ENCODE data around the gene NRG2.

The NRG2 gene

DNA sequence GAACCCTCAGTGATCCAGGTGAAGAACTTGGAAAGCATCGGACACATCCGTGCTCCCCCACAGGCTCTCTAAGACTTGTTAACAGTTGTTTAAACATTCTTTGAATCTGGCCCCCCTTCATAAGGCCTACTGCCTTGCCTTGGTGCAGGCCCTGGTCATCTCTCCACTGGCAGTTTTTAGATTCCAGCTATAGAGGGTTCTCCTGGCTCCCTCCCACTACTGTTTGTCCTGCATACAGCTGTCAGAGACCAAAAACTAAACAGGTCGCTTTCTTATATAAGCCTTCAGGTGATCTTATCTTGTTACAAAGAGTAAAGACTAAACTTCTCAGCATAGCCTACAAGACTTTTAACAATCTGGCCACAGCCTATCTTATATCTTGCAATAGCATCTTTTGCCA is 32.3 kb downstream of the NRG2 start:
- no peak for DNase-seq (ENCODE audit: low read depth)

DNA sequence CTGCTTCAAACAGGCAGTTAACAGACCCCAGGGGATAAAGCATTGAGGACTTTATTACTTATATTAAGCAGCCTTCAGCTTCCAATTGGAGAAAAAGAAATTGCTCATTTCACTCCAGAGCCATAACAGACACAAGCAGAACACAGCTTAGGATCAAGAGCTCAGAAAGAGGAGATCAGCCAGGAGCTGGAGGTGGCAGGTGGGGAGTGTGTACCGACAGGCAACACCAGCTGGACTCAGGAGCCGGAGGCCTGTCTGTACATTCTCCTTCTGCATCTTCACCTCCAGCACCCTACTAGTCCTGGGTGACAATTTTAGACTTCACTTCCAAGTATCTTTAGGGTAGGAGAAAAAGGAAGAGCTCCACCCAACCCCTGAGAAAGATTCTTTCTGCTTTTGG is 35.8 kb downstream of the NRG2 start:
- DNase-seq (ENCODE audit: low read depth): no peak

DNA sequence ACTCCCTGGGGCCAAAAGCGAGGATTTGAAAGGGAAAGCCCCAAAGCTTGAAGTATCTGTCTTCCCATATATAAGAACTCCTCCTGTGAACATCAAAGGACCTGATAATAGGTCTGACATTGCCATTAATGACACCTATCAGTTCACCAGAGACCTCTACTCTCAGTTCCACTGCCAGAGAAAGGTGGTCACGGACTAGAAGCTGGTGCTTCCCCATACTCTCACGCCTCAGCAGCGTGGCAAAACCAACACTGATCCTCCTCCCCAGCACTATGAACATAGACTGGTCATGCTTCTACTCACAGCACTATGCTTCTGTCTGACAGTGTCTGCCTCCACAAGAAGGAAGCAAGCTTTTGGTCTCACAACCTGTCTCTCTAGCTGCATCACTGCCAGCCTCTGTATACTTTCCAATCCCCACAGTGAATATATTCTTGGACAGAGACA is 37.9 kb downstream of the NRG2 start:
- no peak for DNase-seq (ENCODE audit: low read depth)

- DNase-seq (ENCODE audit: low read depth): no peak
Measured at GRCh38 chr5:140004174-140004573, 38.9 kb downstream of the NRG2 start.

GRCh38 chr5:140003519-140003918 is 39.6 kb downstream of the NRG2 start:
- DNase-seq (ENCODE audit: low read depth): no peak

- DNase-seq (ENCODE audit: low read depth): no peak
Measured at GRCh38 chr5:140000332-140000731, 42.8 kb downstream of the NRG2 start.

DNA sequence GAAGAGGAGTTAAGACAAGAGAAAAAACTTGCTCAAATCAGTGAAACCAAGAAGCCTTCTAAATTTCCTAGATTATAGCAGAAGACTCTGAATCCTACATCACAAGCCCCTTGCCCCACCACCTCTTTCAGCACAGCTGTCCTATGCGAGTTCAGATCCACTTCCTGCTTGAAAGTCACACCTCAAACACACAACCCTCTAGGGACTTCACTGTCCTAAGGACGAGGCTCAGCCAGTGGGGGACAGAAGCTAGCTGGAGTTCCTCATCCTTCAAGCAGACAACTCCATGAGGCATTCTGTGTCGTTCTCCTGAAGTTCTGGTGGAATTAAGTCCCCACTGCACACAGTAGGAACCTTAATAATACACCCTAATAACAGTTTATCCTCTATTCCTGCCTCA is 44.3 kb downstream of the NRG2 start:
- no peak for DNase-seq (ENCODE audit: low read depth)

- DNase-seq (ENCODE audit: low read depth): no peak
Measured at GRCh38 chr5:139997276-139997675, 45.8 kb downstream of the NRG2 start.

GRCh38 chr5:139995929-139996328 is 47.2 kb downstream of the NRG2 start:
- no peak for DNase-seq (ENCODE audit: low read depth)

DNA sequence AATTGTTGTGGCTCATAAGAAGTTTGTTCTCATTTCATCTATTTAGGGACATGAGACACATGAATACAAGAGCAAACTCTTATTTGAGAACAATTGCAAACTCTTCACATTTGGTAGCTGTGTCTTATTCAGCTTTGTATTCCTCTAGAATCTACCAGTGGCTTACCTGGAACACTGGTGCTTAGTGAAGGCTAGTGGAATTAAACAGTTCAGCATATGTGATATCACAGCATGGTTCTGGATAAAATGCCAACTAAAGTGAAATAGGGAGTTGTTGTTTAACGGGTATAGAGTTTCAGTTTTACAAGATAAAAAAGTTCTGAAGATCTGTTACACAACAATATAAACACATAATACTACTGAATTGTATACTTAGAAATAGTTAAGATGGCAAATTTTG is 48.9 kb downstream of the NRG2 start:
- DNase-seq (ENCODE audit: low read depth): no peak

DNA sequence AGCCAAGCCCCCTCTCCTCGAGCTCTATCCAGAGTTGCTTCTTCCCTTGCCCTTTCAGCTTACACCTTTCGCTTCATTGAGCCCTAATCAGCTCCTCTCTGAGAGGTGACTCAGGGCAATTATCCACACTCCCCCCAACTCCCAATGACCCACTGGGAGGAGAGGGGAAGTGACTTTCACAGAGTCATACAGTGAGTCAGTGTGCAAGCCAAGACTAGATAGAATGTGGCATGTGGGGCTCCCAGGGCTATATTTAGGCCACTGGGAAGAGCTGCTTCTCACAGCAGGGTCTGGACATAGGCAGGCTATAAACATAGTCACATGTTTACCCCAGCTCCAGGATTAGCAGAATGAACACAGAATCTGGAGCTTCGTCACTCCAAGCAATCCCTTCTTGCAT is 57.4 kb downstream of the NRG2 start:
- no peak for DNase-seq (ENCODE audit: low read depth)

DNA sequence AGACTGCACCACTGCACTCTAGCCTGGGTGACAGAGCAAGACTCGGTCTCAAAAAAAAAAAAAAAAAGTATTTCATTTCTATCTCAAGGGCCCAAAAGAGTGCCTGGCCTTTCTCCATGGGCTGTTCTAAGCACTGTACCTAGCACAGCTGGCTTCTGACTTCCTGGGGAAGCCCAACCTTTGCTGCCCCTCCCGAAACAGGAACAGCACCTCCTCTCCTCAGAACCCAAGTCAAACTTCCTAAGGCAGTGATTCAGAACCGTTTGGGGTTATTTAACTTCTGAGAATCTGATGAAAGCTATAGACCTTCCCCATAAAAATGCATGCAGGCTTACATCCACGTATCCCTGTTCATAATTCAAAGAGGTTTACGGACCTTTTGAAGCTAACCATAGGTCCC is 57.8 kb downstream of the NRG2 start:
- no peak for DNase-seq (ENCODE audit: low read depth)

- no peak for DNase-seq (ENCODE audit: low read depth)
Measured at GRCh38 chr5:139984816-139985215, 58.3 kb downstream of the NRG2 start.

DNA sequence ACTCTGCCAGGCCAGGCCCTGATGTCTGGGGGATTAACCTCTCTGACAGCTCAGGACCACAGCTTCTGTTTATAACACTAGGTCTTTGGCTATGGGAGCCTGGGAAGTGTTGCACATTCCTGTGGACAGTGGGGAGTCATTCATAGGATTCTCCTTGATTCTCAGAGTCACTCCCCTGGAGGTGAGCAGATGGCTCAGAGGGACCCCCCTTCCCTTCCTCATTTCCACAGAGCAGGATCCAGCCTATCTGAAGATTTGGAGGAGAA is 60.2 kb downstream of the NRG2 start:
- no peak for DNase-seq (ENCODE audit: low read depth)

DNA sequence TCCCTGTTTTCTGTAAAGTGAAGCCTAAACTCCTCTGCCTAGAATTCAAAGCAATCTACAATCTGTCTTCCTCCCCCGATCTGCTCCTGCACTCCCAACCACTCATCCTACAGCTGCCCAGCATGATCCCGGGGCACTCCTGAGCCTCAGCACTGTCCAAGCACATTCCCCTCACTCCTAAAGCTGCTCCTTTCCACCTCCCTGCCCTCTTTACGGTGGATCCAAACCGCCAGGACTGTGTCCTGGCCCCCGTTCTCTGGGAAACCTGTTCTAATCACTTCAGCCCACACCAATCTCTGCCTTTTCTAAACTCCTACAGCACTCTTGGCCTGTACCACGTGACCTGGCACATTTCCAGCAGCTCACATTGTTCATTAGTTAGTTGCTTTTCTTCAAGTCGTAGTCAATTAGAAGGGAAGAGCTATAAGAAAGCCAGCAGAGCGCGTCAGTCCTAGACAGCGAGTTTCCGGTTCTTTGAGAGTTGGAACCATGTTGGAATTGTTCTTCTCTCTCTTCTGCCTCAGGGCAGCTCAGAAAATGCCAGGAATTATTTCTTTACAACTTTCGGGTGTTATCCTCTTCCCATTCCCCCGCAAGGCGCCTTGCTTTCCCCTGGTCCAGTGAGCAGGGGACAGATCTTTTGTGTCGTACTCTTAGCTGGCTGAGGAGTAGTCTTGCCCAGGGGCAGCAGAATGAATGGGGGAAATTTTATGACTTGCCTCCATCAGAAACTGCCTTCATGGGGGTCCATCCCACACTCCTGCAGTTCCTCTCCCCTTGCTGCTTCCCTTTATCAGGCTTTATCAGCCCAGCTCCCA is 60.7 kb downstream of the NRG2 start:
- no peak for DNase-seq (ENCODE audit: low read depth)

DNA sequence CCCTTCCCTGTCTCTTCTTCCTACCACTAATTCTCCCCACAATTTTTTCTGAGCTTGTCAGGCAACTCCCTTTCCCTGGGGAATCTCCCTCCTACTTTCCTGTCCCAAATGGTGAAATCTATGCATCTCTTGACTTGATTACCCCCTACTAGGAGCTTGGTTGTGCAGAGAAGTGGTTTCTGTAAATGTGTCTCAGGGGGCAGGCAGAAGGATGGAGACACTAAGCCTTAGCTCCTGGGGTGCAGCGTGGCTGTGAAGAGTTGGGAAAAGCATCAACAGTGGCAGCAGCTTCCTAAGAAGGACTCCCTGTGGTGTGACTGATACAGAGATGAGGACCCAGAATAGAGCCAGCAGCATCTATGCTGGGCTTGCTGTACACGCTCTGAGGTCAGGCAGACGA is 62.3 kb downstream of the NRG2 start:
- DNase-seq (ENCODE audit: low read depth): no peak

DNA sequence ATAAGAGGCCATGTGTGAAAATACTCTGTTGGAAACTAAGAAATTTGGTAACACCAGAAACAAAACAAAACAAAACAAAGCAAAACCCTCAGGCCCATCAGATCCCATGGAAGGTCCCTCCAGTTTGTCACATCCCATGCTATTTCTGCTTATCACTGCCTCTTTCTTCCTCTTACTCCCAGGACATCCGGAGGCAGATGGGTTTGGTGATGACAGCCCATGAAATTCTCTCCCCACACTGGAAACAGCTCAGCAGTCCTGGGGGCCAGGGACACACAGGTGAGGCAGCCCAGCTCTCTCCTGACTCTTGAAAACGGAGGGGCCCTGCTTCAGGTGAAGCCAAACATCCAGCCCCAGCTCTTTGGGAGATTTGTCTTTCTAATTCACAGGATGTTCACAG is 63.2 kb downstream of the NRG2 start:
- DNase-seq (ENCODE audit: low read depth): no peak

DNA sequence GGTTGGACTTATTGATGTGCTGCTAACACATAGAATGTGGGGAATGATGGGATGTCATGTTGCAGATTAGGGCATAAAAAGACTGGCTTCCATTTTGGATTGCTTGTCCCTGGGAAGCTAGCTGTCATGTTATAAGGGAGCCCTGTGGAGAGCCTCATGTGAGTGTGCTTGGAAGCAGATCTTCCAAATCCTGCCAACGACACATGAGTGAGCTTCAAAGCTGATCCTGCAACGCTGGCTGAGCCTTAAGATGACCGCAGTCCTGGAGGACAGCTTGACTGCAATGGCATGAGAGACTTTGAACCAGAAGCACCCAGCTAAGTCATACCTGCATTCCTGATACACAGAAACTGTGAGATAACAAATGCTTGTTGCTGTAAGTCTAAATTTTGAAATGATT is 63.6 kb downstream of the NRG2 start:
- no peak for DNase-seq (ENCODE audit: low read depth)

DNA sequence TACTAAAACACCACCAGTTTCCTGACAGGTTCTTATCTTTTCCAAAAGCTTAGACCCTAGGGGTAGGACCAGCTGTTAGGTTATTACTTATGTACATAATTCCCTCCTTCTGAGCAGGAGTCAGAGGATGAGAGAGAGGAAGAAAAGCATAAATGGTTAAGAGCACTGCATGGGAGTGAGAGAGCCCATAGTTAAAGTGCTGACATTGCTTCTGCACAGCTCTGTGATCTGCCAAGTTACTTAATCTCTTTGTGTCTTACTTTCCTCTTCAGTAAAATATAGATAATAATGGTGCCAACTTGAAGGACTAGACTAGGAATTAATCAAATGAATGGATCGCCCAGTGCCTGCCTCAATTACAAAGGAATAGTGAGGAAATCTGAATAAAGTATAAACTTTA is 66.4 kb downstream of the NRG2 start:
- DNase-seq (ENCODE audit: low read depth): no peak

- DNase-seq (ENCODE audit: low read depth): no peak
Measured at GRCh38 chr5:139975942-139976341, 67.2 kb downstream of the NRG2 start.

DNA sequence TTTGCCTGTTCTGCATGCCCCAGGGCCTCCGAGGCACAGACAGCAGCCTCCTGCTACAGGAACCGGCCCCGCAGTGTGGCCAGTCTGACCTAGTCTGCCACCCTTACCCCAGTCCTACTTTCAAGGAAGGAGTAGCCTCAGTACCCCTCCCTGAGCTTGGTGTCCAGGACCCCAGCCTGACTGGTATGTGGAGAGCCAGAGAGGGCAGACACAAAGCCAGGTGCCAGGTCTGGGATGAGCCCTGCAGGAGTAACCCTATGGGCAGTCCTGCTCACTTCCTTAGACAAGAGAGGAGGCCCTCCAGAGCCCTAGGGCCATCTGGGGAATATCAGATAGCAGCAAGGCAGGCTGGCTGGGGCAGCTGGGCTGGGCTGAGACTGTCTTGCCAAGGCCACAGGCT is 67.8 kb downstream of the NRG2 start:
- no peak for DNase-seq (ENCODE audit: low read depth)

DNA sequence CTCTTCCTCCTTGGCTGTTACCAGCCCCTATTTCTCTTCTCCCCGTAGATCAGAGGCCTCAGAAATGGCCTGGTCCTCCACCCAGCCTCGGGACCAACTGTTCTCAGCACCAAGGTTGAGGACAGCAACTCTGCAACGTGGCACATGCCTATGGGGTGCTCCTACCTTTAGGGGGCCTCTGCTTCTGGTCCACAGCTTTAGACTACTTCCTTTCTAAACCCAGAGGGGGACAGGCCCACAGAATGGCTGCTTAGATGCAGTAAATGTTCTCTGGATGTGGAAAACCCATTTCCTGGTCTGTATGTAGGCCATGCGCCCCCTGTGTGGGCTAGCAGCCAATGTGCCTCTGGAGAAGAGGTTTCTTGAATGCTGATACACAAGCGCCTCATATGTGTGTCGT is 68.4 kb downstream of the NRG2 start:
- DNase-seq (ENCODE audit: low read depth): no peak

- DNase-seq (ENCODE audit: low read depth): no peak
Measured at GRCh38 chr5:139971202-139971725, 71.8 kb downstream of the NRG2 start.

DNA sequence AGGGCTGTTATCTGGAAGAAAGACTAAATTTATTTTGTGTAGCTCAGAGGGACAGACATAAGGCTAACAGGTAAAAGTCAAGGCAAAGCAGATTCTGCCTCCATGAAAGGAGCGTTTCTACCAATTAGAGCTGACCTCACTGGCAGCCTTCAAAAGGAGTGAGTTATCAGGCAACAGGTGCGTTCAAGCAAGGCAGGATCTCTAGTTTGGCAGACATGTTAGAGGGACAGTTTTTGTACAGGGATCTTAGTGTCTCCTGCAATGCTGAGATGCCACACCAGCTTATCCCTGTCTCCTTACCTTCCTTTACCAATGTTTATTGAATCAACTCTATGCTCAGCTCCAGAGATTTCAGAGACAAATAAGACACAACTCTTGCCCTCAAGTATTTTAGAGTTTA is 73.8 kb downstream of the NRG2 start:
- DNase-seq (ENCODE audit: low read depth): no peak

Measured in activated T-cell treated with anti-CD3 and anti-CD28 coated beads for 24 hours (primary cell).